PC-9 (cell line): Measurements from ENCODE around the gene KIF2C.

Experiments used
- EZH2 ChIP-seq: fragments of 200-600 bp; sonication (generic); IDR thresholded peaks from 2 replicates; pipeline ENCODE4 v1.8.0; 2017; ENCODE audit warnings: antibody characterized with exemption, low read depth
- TF ChIP-seq, protein P1 (sequence below): fragments of 200-600 bp; sonication (generic); conservative IDR thresholded peaks from 2 replicates; pipeline ENCODE4 v1.6.1; 2017; ENCODE audit warnings: mixed run types, antibody characterized with exemption, mild to moderate bottlenecking, moderate library complexity

DNA sequence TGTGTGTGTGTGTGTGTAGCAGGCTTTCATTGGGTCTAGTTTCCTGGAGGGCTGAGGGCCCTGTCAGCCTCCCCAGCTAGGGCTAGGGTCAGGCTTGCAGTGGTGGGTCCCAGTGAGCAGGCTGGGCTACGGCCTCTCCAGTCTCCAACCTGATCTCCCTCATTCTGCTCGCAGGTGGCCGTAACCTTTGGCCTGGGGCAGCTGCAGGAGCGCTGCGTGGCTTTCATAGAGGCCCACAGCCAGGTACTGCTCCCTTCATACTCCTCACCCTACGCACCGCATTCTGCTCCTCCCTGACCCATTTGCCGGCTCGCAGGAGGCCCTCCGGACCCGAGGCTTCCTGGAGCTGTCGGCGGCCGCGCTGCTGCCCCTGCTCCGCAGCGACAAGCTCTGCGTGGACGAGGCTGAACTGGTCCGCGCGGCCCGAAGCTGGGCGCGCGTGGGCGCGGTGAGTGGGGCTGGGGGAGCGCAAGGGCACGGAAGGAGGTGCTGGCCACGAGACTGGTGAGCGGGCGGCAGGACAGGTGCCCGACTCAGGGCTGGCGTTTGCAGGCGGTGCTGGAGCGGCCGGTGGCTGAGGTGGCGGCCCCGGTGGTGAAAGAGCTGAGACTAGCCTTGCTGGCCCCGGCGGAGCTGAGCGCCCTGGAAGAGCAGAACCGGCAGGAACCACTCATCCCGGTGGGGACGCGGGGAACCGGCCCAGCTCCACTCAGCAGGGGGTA lies 73.3 kb downstream of the KIF2C start:
- TF ChIP-seq EZH2, result no peak
- TF ChIP-seq, protein P1, sequence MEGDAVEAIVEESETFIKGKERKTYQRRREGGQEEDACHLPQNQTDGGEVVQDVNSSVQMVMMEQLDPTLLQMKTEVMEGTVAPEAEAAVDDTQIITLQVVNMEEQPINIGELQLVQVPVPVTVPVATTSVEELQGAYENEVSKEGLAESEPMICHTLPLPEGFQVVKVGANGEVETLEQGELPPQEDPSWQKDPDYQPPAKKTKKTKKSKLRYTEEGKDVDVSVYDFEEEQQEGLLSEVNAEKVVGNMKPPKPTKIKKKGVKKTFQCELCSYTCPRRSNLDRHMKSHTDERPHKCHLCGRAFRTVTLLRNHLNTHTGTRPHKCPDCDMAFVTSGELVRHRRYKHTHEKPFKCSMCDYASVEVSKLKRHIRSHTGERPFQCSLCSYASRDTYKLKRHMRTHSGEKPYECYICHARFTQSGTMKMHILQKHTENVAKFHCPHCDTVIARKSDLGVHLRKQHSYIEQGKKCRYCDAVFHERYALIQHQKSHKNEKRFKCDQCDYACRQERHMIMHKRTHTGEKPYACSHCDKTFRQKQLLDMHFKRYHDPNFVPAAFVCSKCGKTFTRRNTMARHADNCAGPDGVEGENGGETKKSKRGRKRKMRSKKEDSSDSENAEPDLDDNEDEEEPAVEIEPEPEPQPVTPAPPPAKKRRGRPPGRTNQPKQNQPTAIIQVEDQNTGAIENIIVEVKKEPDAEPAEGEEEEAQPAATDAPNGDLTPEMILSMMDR, result no peak
